ENCODE measurements around the gene CENPP.

GRCh38 chr9:92668746-92669526, 343.2 kb downstream of the CENPP start:
- peak in 1 of 2 donors; percentile 11 for TF ChIP-seq POLR2A (IDR thresholded peaks at IDR 0.05)
- TF ChIP-seq CTCF (IDR thresholded peaks at IDR 0.05), result no peak
- TF ChIP-seq EP300 (IDR thresholded peaks at IDR 0.05), result no peak
- peak; percentile 24 for TF ChIP-seq POLR2AphosphoS5 (IDR thresholded peaks at IDR 0.05)

Data from gastroesophageal sphincter (tissue), 3 donors.